Karpas-422 (cell line): ENCODE data around the gene MSRB1. TPM values are rescaled to one million over a fixed set of nuclear protein-coding genes. Genes with fewer than 3 reads are reported as not detected.
"Not testable (repeated sequence)": the region's sequence is repeated elsewhere in the genome, so short reads cannot be mapped to it uniquely, and the experiment has no call there.

Experiments used
- DNase-seq: peaks from one replicate; pipeline ENCODE4 v3.0.0-alpha.2; 2015
- H2AFZ ChIP-seq: fragments of 200-600 bp; sonication (generic); 2 replicates; pipeline ENCODE4 v1.6.1; 2014; ENCODE audit warnings: antibody characterized with exemption, low read length, mixed read lengths
- H3K27ac ChIP-seq: fragments of 200-600 bp; sonication (generic); 2 replicates; pipeline ENCODE4 v1.5.1; 2014; ENCODE audit warnings: mild to moderate bottlenecking, low read length, moderate library complexity
- H3K27me3 ChIP-seq: fragments of 200-600 bp; sonication (generic); 2 replicates; pipeline ENCODE4 v1.6.1; 2014; ENCODE audit warnings: low read length, mixed read lengths
- H3K36me3 ChIP-seq: fragments of 200-600 bp; sonication (generic); 2 replicates; pipeline ENCODE4 v1.6.1; 2014; ENCODE audit warnings: low read length, mixed read lengths; ENCODE audit not compliant: insufficient read depth
- H3K4me1 ChIP-seq: fragments of 200-600 bp; sonication (generic); 2 replicates; pipeline ENCODE4 v1.6.1; 2014; ENCODE audit warnings: mild to moderate bottlenecking, low read length, mixed read lengths
- H3K4me2 ChIP-seq: fragments of 200-600 bp; sonication (generic); 2 replicates; pipeline ENCODE4 v1.6.1; 2014; ENCODE audit warnings: low read length, low read depth, mild to moderate bottlenecking; ENCODE audit not compliant: poor library complexity, severe bottlenecking
- H3K4me3 ChIP-seq: fragments of 200-600 bp; sonication (generic); 2 replicates; pipeline ENCODE4 v1.5.1; 2014; ENCODE audit warnings: mild to moderate bottlenecking, antibody characterized with exemption, low read length, mixed read lengths
- H3K79me2 ChIP-seq: fragments of 200-600 bp; sonication (generic); 2 replicates; pipeline ENCODE4 v1.6.1; 2014; ENCODE audit warnings: mild to moderate bottlenecking, low read length, mixed read lengths
- H3K9ac ChIP-seq: fragments of 200-600 bp; sonication (generic); 2 replicates; pipeline ENCODE4 v1.6.0; 2014; ENCODE audit warnings: low read length
- H3K9me2 ChIP-seq: fragments of 200-600 bp; sonication (generic), shearing (Covaris generic); replicated peaks from 2 replicates; pipeline ENCODE4 v1.6.0; 2014; ENCODE audit warnings: mild to moderate bottlenecking, low read length, moderate library complexity; ENCODE audit not compliant: insufficient read depth
- H3K9me3 ChIP-seq: fragments of 300-700, 200-600 bp; sonication (generic); 2 replicates; pipeline ENCODE4 v1.6.1; 2014; ENCODE audit warnings: low read length, mixed read lengths
- H4K20me1 ChIP-seq: fragments of 200-600 bp; sonication (generic); 2 replicates; pipeline ENCODE4 v1.6.1; 2014; ENCODE audit warnings: mild to moderate bottlenecking, antibody characterized with exemption, low read length, low read depth; ENCODE audit not compliant: insufficient read depth
- total RNA-seq: library from RNA; depleted of rRNA; stranded (reverse); fragments of >200 nt; shearing (Covaris generic); gene quantifications from 2 replicates; pipeline ENCODE4 v1.2.3, GENCODE V29; 2014; ENCODE audit warnings: low replicate concordance

MSRB1 gene
- total RNA-seq, 1 experiment from 2014 or later, result 4.8 TPM

GRCh38 chr16:1940273-1941161 is 2.5 kb downstream of the MSRB1 start:
- Histone ChIP-seq H3K27ac (no peak overlapping the region), H3K9me2 (no peaks in the 10 kb centered on the region), H3K4me1 (peaks cover 21% of the 10 kb centered on the region), H3K9ac (no peak overlapping the region), H3K9me3 (no peaks in the 10 kb centered on the region), H3K79me2 (no peaks in the 10 kb centered on the region), H4K20me1 (no peaks in the 10 kb centered on the region; the same call in 1 of the 2 replicates), H2AFZ (no peak overlapping the region), H3K4me2 (no peak overlapping the region), H3K36me3 (no peaks in the 10 kb centered on the region), H3K4me3 (no peak overlapping the region), H3K27me3 (no peaks in the 10 kb centered on the region)
- no peak for DNase-seq

- peaks cover 21% of the 10 kb centered on the region for H3K4me1 ChIP-seq
- not testable (repeated sequence) for H2AFZ ChIP-seq, H3K9ac ChIP-seq, H3K27me3 ChIP-seq, H3K4me3 ChIP-seq, H3K9me2 ChIP-seq, H3K36me3 ChIP-seq, H3K9me3 ChIP-seq, H3K27ac ChIP-seq, H3K79me2 ChIP-seq, H3K4me2 ChIP-seq, H4K20me1 ChIP-seq, DNase-seq
These were observed 3.2 kb downstream of the MSRB1 start for GRCh38 chr16:1939833-1940232.

- Histone ChIP-seq H3K36me3 (no peaks in the 10 kb centered on the region), H3K4me1 (peaks cover 21% of the 10 kb centered on the region), H3K79me2 (no peaks in the 10 kb centered on the region), H2AFZ (no peak overlapping the region), H3K27me3 (no peaks in the 10 kb centered on the region), H3K27ac (no peak overlapping the region), H4K20me1 (no peaks in the 10 kb centered on the region; the same call in 1 of the 2 replicates), H3K4me2 (no peak overlapping the region), H3K9me3 (no peaks in the 10 kb centered on the region), H3K4me3 (no peak overlapping the region), H3K9ac (no peak overlapping the region), H3K9me2 (no peaks in the 10 kb centered on the region)
- DNase-seq, result no peak
These were observed 4.1 kb downstream of the MSRB1 start for GRCh38 chr16:1938910-1939309.

GRCh38 chr16:1938316-1938715 is 4.7 kb downstream of the MSRB1 start:
- Histone ChIP-seq H3K27me3 (no peaks in the 10 kb centered on the region), H3K9me3 (no peaks in the 10 kb centered on the region), H3K36me3 (no peaks in the 10 kb centered on the region), H3K9me2 (no peaks in the 10 kb centered on the region), H4K20me1 (no peaks in the 10 kb centered on the region; the same call in 1 of the 2 replicates), H3K79me2 (no peaks in the 10 kb centered on the region), H3K9ac (no peak overlapping the region), H3K4me3 (no peak overlapping the region), H3K27ac (no peak overlapping the region), H3K4me1 (peaks cover 16% of the 10 kb centered on the region), H2AFZ (no peak overlapping the region), H3K4me2 (no peak overlapping the region)
- no peak for DNase-seq

- H3K79me2 ChIP-seq, result no peaks in the 10 kb centered on the region
- no peak overlapping the region for H3K4me2 ChIP-seq
- H3K27me3 ChIP-seq, result no peaks in the 10 kb centered on the region
- H4K20me1 ChIP-seq, result no peaks in the 10 kb centered on the region
- no peaks in the 10 kb centered on the region for H3K36me3 ChIP-seq
- H3K4me3 ChIP-seq, result no peak overlapping the region
- no peak overlapping the region for H3K27ac ChIP-seq
- peaks cover 6% of the 10 kb centered on the region for H3K4me1 ChIP-seq
- no peak for DNase-seq
- H2AFZ ChIP-seq, result no peak overlapping the region
- H3K9ac ChIP-seq, result no peak overlapping the region
- H3K9me2 ChIP-seq, result no peaks in the 10 kb centered on the region
- H3K9me3 ChIP-seq, result no peaks in the 10 kb centered on the region
These were observed 6.0 kb downstream of the MSRB1 start for GRCh38 chr16:1936945-1937479.

DNA sequence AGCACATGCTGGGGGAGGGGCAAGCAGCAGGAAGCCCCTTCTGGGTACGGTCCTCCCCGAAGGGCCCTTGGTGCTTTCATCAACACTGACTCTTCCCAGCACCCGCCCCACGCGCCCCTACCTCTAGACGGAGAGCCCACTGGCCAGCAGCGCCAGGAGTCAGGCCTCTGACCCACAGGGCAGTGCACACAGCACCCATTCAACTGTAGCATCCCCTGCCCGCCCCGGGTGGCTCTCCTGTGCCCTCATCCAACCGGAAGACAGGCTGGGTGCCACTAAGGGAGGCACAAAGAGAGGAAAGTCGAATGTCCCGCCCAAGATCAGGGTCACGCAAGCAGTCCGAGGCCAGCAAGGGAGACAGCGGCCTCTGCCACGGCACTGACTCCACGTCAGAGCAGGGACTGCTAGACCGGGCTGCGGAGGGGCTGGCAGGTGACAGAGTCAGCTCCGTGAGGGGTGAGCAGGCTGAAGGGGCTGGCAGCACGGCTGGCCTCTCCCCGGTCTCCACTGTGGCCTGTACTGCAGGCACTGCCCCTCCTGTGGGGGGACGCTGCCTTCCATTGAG is 9.8 kb downstream of the MSRB1 start:
- peaks cover 7% of the 10 kb centered on the region for H3K4me1 ChIP-seq
- no peak overlapping the region for H2AFZ ChIP-seq
- H3K9ac ChIP-seq, result no peak overlapping the region
- no peaks in the 10 kb centered on the region for H3K9me3 ChIP-seq
- no peak overlapping the region for H3K4me3 ChIP-seq
- no peak overlapping the region for H3K27ac ChIP-seq
- no peaks in the 10 kb centered on the region for H3K9me2 ChIP-seq
- H3K4me2 ChIP-seq, result no peak overlapping the region
- H3K36me3 ChIP-seq, result no peaks in the 10 kb centered on the region
- no peaks in the 10 kb centered on the region for H3K79me2 ChIP-seq
- no peak for DNase-seq
- H4K20me1 ChIP-seq, result no peaks in the 10 kb centered on the region
- no peaks in the 10 kb centered on the region for H3K27me3 ChIP-seq

DNA sequence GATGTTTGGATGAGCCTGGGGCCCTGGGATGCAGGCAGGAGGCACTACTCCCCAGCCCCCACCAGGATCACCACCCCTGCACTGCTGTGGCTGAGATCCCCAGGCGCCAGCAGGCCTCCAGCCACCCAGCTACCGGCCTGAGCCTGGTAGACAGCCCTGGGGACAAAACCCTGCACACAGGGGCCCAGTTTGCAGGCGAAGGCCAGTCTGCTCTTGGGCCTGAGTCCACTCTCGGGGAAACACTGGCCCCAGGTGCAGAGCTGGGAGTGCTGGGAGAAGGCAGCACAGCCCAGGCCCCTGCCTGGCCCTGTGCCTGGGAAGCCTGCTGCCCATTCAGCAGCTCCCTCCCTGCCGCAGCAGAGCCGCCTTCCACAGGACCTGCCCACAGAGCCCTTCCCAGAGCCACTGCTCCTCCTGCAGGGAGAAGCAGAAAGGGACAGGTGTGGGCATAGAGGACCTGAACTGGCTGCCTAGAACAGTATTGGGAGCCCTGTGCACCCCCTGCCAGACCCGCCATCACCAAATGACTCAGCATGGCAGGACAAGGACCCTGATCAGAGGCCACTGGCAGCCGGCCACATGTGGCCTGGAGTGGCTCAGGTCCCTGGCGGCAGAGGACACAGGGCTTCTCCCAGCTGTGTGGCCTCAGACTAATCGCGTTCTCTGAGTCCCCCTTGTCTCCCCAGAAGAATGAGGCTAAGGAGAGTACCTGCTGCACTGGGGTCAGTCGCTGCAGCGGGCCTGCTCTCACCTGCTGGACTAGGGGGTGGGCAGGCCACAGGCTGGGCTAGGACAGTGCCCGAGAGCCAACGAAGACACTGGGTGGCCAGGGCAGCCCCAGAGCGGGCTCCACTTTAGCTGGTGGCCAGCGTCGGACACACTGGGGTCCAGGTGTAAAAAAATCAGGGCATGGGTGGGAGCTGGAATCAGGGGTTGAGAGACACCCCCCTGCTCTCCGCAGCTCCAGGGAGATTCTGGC is 10.7 kb downstream of the MSRB1 start:
- Histone ChIP-seq H3K9ac (no peak overlapping the region), H3K79me2 (no peaks in the 10 kb centered on the region), H3K4me3 (no peak overlapping the region), H3K4me2 (no peak overlapping the region), H3K27ac (no peak overlapping the region), H3K9me3 (no peaks in the 10 kb centered on the region), H3K4me1 (peaks cover 7% of the 10 kb centered on the region), H3K27me3 (no peaks in the 10 kb centered on the region), H4K20me1 (no peaks in the 10 kb centered on the region), H3K36me3 (no peaks in the 10 kb centered on the region), H2AFZ (no peak overlapping the region), H3K9me2 (no peaks in the 10 kb centered on the region)
- DNase-seq, result no peak
